Upper lobe of left lung (tissue), 4 donors: ENCODE data around the gene ST6GALNAC6.

ENCODE experiments used
- CTCF ChIP-seq, 6 experiments: fragments of 450-650 bp in 4 of 6; fragments of 200-600 bp in 2 of 6; sonication (generic) in 2 of 6; IDR thresholded peaks; one replicate each; pipeline ENCODE4 v1.5.1; 2016 to 2019; ENCODE audit warnings: antibody characterized with exemption in 6 of 6
- EP300 ChIP-seq, 4 donors: sonication (generic); formaldehyde crosslinking; IDR thresholded peaks; one replicate each; pipeline ENCODE4 v1.5.1; 2017; ENCODE audit warnings: antibody characterized with exemption in 4 of 4, control low read depth in 2 of 4
- POLR2A ChIP-seq, 4 donors: fragments of 450-650 bp; IDR thresholded peaks; one replicate each; pipeline ENCODE4 v1.5.1; 2016 to 2017; ENCODE audit warnings: antibody characterized with exemption in 4 of 4, mild to moderate bottlenecking in 2 of 4
- POLR2AphosphoS5 ChIP-seq, 2 donors: sonication (generic); formaldehyde crosslinking; IDR thresholded peaks; one replicate each; pipeline ENCODE4 v1.5.1; 2017; ENCODE audit warnings: antibody characterized with exemption in 2 of 2

GRCh38 chr9:127866535-127866934 lies 32.9 kb downstream of the ST6GALNAC6 start:
- TF ChIP-seq CTCF (IDR thresholded peaks at IDR 0.05), result no peak
- no peak for TF ChIP-seq POLR2AphosphoS5 (IDR thresholded peaks at IDR 0.05)
- no peak for TF ChIP-seq POLR2A (IDR thresholded peaks at IDR 0.05)
- TF ChIP-seq EP300 (IDR thresholded peaks at IDR 0.05), result no peak
